Omental fat pad (tissue), 4 donors: ENCODE results near the gene CYLD. TPM values are rescaled to one million over a fixed set of nuclear protein-coding genes. Genes with fewer than 3 reads are reported as not detected.

ENCODE experiments used
- ATAC-seq: fragments of 150-250 bp; one replicate; pipeline ENCODE4 v1.9.1; 2016; ENCODE audit warnings: mild to moderate bottlenecking, moderate library complexity; ENCODE audit not compliant: low FRiP score
- DNase-seq: peaks from one replicate; pipeline ENCODE4 v3.0.0-alpha.2; 2019; ENCODE audit warnings: low spot score
- CTCF ChIP-seq, 3 donors: fragments of 450-650 bp; IDR thresholded peaks; one replicate each; pipeline ENCODE4 v1.5.1; 2016 to 2017; ENCODE audit warnings: antibody characterized with exemption in 3 of 3, mild to moderate bottlenecking in 3 of 3, moderate library complexity in 2 of 3
- total RNA-seq, 4 donors: library from RNA; depleted of rRNA; stranded (reverse); fragments of >200 nt; gene quantifications; one replicate each; pipeline ENCODE4 v1.1.0, GENCODE V29; 2016

The CYLD gene
- total RNA-seq, 4 donors from 2014 or later: 20.5 to 51.1 (median 36.6) TPM

GRCh38 chr16:50705436-50706110 is 36.3 kb upstream of the CYLD start:
- ATAC-seq (no peak), DNase-seq (no peak)
- no peak for TF ChIP-seq CTCF (IDR thresholded peaks at IDR 0.05)

- DNase-seq (no peak), ATAC-seq (no peak)
- no peak for TF ChIP-seq CTCF (IDR thresholded peaks at IDR 0.05)
These were observed 35.6 kb upstream of the CYLD start for GRCh38 chr16:50706250-50706649.

- no peak for DNase-seq
- TF ChIP-seq CTCF (IDR thresholded peaks at IDR 0.05): no peak
- no peak for ATAC-seq
These were observed 33.4 kb upstream of the CYLD start for GRCh38 chr16:50708373-50709060.

- ATAC-seq: no peak
- DNase-seq: no peak
- TF ChIP-seq CTCF (IDR thresholded peaks at IDR 0.05): no peak
These were observed 32.7 kb upstream of the CYLD start for GRCh38 chr16:50709061-50709684.

GRCh38 chr16:50709980-50710379 is 31.9 kb upstream of the CYLD start:
- no peak for ATAC-seq
- TF ChIP-seq CTCF (IDR thresholded peaks at IDR 0.05): no peak
- DNase-seq: no peak

- no peak for DNase-seq
- TF ChIP-seq CTCF (IDR thresholded peaks at IDR 0.05): no peak
- ATAC-seq: no peak
These were observed 30.8 kb upstream of the CYLD start for GRCh38 chr16:50711040-50711439.
